ENCODE results near the gene GPR137B.

DNA sequence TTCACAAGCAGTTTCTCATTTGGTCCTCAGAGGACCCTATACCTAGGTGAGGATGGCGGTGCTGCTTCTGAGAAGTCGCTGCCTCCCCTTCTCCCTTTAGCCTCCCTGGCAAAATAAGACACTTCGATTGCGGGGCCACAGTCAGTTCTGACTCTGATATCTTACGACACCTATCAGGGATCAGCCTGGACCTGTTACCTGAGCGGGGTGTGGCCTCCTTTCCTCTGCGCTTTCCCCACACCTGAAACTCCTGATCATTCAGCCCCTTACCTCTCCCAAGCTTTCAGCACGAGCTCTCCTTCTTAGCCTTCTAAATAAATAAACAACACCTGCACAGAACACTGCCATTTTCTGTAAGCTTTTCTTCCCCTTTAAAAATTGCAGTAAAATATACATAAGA lies 24.6 kb upstream of the GPR137B start:
- TF ChIP-seq, protein P1, sequence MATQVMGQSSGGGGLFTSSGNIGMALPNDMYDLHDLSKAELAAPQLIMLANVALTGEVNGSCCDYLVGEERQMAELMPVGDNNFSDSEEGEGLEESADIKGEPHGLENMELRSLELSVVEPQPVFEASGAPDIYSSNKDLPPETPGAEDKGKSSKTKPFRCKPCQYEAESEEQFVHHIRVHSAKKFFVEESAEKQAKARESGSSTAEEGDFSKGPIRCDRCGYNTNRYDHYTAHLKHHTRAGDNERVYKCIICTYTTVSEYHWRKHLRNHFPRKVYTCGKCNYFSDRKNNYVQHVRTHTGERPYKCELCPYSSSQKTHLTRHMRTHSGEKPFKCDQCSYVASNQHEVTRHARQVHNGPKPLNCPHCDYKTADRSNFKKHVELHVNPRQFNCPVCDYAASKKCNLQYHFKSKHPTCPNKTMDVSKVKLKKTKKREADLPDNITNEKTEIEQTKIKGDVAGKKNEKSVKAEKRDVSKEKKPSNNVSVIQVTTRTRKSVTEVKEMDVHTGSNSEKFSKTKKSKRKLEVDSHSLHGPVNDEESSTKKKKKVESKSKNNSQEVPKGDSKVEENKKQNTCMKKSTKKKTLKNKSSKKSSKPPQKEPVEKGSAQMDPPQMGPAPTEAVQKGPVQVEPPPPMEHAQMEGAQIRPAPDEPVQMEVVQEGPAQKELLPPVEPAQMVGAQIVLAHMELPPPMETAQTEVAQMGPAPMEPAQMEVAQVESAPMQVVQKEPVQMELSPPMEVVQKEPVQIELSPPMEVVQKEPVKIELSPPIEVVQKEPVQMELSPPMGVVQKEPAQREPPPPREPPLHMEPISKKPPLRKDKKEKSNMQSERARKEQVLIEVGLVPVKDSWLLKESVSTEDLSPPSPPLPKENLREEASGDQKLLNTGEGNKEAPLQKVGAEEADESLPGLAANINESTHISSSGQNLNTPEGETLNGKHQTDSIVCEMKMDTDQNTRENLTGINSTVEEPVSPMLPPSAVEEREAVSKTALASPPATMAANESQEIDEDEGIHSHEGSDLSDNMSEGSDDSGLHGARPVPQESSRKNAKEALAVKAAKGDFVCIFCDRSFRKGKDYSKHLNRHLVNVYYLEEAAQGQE (IDR thresholded peaks at IDR 0.05): no peak
- TF ChIP-seq YY1 (IDR thresholded peaks at IDR 0.05): no peak
- TF ChIP-seq HNF4A (conservative IDR thresholded peaks at IDR 0.05): no peak
- TF ChIP-seq, protein P2, sequence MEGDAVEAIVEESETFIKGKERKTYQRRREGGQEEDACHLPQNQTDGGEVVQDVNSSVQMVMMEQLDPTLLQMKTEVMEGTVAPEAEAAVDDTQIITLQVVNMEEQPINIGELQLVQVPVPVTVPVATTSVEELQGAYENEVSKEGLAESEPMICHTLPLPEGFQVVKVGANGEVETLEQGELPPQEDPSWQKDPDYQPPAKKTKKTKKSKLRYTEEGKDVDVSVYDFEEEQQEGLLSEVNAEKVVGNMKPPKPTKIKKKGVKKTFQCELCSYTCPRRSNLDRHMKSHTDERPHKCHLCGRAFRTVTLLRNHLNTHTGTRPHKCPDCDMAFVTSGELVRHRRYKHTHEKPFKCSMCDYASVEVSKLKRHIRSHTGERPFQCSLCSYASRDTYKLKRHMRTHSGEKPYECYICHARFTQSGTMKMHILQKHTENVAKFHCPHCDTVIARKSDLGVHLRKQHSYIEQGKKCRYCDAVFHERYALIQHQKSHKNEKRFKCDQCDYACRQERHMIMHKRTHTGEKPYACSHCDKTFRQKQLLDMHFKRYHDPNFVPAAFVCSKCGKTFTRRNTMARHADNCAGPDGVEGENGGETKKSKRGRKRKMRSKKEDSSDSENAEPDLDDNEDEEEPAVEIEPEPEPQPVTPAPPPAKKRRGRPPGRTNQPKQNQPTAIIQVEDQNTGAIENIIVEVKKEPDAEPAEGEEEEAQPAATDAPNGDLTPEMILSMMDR (IDR thresholded peaks at IDR 0.05; ENCODE audit: low read depth, low read length, missing input control): no peak
- no peak for TF ChIP-seq RAD21 (IDR thresholded peaks at IDR 0.05)
- TF ChIP-seq GABPA (IDR thresholded peaks at IDR 0.05 in 1 of 2, conservative IDR thresholded peaks at IDR 0.05 in 1 of 2): no peak
- TF ChIP-seq, protein P3, sequence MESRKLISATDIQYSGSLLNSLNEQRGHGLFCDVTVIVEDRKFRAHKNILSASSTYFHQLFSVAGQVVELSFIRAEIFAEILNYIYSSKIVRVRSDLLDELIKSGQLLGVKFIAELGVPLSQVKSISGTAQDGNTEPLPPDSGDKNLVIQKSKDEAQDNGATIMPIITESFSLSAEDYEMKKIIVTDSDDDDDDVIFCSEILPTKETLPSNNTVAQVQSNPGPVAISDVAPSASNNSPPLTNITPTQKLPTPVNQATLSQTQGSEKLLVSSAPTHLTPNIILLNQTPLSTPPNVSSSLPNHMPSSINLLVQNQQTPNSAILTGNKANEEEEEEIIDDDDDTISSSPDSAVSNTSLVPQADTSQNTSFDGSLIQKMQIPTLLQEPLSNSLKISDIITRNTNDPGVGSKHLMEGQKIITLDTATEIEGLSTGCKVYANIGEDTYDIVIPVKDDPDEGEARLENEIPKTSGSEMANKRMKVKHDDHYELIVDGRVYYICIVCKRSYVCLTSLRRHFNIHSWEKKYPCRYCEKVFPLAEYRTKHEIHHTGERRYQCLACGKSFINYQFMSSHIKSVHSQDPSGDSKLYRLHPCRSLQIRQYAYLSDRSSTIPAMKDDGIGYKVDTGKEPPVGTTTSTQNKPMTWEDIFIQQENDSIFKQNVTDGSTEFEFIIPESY (IDR thresholded peaks at IDR 0.05): no peak
- TF ChIP-seq TAF1 (conservative IDR thresholded peaks at IDR 0.05): no peak
- no peak for TF ChIP-seq ATF3 (IDR thresholded peaks at IDR 0.05)
- no peak for TF ChIP-seq HNF4G (IDR thresholded peaks at IDR 0.05)
- TF ChIP-seq NR2F2 (IDR thresholded peaks at IDR 0.05): no peak
- no peak for TF ChIP-seq SP1 (IDR thresholded peaks at IDR 0.05)
- TF ChIP-seq, protein P4, sequence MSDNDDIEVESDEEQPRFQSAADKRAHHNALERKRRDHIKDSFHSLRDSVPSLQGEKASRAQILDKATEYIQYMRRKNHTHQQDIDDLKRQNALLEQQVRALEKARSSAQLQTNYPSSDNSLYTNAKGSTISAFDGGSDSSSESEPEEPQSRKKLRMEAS (IDR thresholded peaks at IDR 0.05): no peak
